T-cell (primary cell): ENCODE results near the gene MBD3L2B. TPM values are rescaled to one million over a fixed set of nuclear protein-coding genes. Genes with fewer than 3 reads are reported as not detected.

Source experiments
- ATAC-seq, 4 experiments: fragments of 200-7000 bp in 3 of 4; fragments of 150-1000 bp in 1 of 4; cut with Tn5 transposase; replicated peaks in 1 of 4; 1 replicate in 3 of 4; 2 replicates in 1 of 4; pipeline ENCODE4 v1.10.0; 2021; ENCODE audit warnings: moderate library complexity in 3 of 4, mild to moderate bottlenecking in 2 of 4, moderate number of reproducible peaks in 1 of 4
- CTCF ChIA-PET, 2 donors: fragments of 300-600 bp; sonication (Branson Sonifier 250); formaldehyde crosslinking; loops; one replicate each; lab custom pipeline; 2022; ENCODE audit warnings: antibody characterized with exemption in 2 of 2; lab: Charles Lee
- POLR2A ChIA-PET, 2 donors: fragments of 300-600 bp; sonication (Branson Sonifier 250); formaldehyde crosslinking; loops; one replicate each; lab custom pipeline; 2022; ENCODE audit warnings: antibody characterized with exemption in 2 of 2; lab: Charles Lee
- DNase-seq, 35 experiments: peaks; one replicate each; pipeline versions ENCODE4 v3.0.0 to v3.0.0-alpha.2; 2013 to 2023
- H3K27ac ChIP-seq: one replicate; pipeline ENCODE4 v1.5.1; 2013; ENCODE audit warnings: low read length
- H3K27me3 ChIP-seq, 2 experiments: replicated peaks in 1 of 2; 1 replicate in 1 of 2; 2 replicates in 1 of 2; pipeline versions ENCODE4 v1.6.1 to v1.7.0; 2013; ENCODE audit warnings: low read length in 1 of 2, mixed read lengths in 1 of 2; ENCODE audit not compliant: control insufficient read depth in 2 of 2, insufficient read depth in 2 of 2; ENCODE audit errors: extremely low read depth in 1 of 2
- H3K36me3 ChIP-seq, 2 donors: 1 replicate in 1 of 2; 2 replicates in 1 of 2; pipeline versions ENCODE4 v1.6.1 to v1.7.0; 2013; ENCODE audit warnings: low read length in 1 of 2; ENCODE audit not compliant: control insufficient read depth in 2 of 2, insufficient read depth in 1 of 2; ENCODE audit errors: extremely low read depth in 1 of 2
- H3K4me1 ChIP-seq, 2 experiments: 1 replicate in 1 of 2; 2 replicates in 1 of 2; pipeline versions ENCODE4 v1.6.1 to v1.7.0; 2013; ENCODE audit warnings: low read length in 2 of 2, mixed read lengths in 1 of 2; ENCODE audit not compliant: insufficient read depth in 2 of 2, control insufficient read depth in 1 of 2; ENCODE audit errors: extremely low read depth in 1 of 2
- H3K4me3 ChIP-seq, 2 donors: 1 replicate in 1 of 2; 2 replicates in 1 of 2; pipeline versions ENCODE4 v1.5.1 to v1.7.0; 2013; ENCODE audit warnings: mild to moderate bottlenecking in 2 of 2, low read length in 1 of 2, moderate library complexity in 1 of 2; ENCODE audit not compliant: control insufficient read depth in 1 of 2; ENCODE audit errors: extremely low read depth in 1 of 2
- H3K9me3 ChIP-seq: 2 replicates; pipeline ENCODE4 v1.7.0; 2013
- H3K27ac Mint-ChIP-seq, 2 donors: one replicate each; pipeline ENCODE4 v1.8.0; 2020 to 2021; ENCODE audit warnings: mild to moderate bottlenecking in 2 of 2, mixed read lengths in 2 of 2
- H3K27me3 Mint-ChIP-seq, 2 donors: one replicate each; pipeline ENCODE4 v1.8.0; 2021 to 2022; ENCODE audit warnings: mixed read lengths in 2 of 2
- H3K36me3 Mint-ChIP-seq: one replicate; pipeline ENCODE4 v1.8.0; 2021; ENCODE audit warnings: mixed read lengths
- H3K4me1 Mint-ChIP-seq, 3 donors: one replicate each; pipeline ENCODE4 v1.8.0; 2020 to 2022; ENCODE audit warnings: mixed read lengths in 3 of 3, mild to moderate bottlenecking in 1 of 3
- H3K4me3 Mint-ChIP-seq, 3 donors: one replicate each; pipeline ENCODE4 v1.8.0; 2020 to 2022; ENCODE audit warnings: mild to moderate bottlenecking in 3 of 3, mixed read lengths in 3 of 3, moderate library complexity in 3 of 3
- H3K9me3 Mint-ChIP-seq, 3 donors: one replicate each; pipeline ENCODE4 v1.8.0; 2020 to 2022; ENCODE audit warnings: mixed read lengths in 3 of 3
- WGBS: methylation state at CpG from one replicate; pipeline ENCODE4 v1.1.5; 2013; ENCODE audit warnings: missing lambda C conversion rate; ENCODE audit not compliant: insufficient coverage; 5-methylcytosine and 5-hydroxymethylcytosine counted together
- total RNA-seq, 35 experiments: library from RNA in 6 of 35; stranded (reverse) in 6 of 35; fragments of 120-200 nt in 1 of 35; gene quantifications; one replicate each; pipeline versions ENCODE4 v1.2.1 to v1.2.4 and lab custom pipeline; 2013 to 2026

Gene MBD3L2B
- total RNA-seq, 5 donors from 2014 or later (not counting 1 experiment from before 2014, with no cell fraction given): not detected

- ATAC-seq (no peak), DNase-seq (no peak)
- Mint-ChIP-seq H3K27me3 (no peaks in the 10 kb centered on the region), H3K4me1 (peaks cover 23 to 32% (median 30%) of the 10 kb centered on the region in 3 donors), H3K9me3 (peaks cover 6 to 9% (median 8%) of the 10 kb centered on the region in 3 donors), H3K36me3 (peaks cover 8% of the 10 kb centered on the region), H3K4me3 (peak overlapping the region; percentile 68 to 78 (median 75)), H3K27ac (peak overlapping the region; percentile 84 to 89)
- no peaks in the 10 kb centered on the region for H3K9me3 ChIP-seq
- ChIA-PET POLR2A (interaction anchor here in 1 of 2 donors (0.5 kb wide), 2 partner anchors 148 to 490 kb away, joined by 3 to 4 read pairs; no protein-coding TSS in a partner anchor), CTCF (no interaction called here)
- WGBS: no CpG with 5 or more reads among the region's 4 CpGs
- no peak overlapping the region for H3K27ac ChIP-seq
- peaks cover 0 to 13% of the 10 kb centered on the region in 2 experiments for H3K4me1 ChIP-seq
- H3K36me3 ChIP-seq: no peaks in the 10 kb centered on the region
- no peak overlapping the region for H3K4me3 ChIP-seq
- no peaks in the 10 kb centered on the region for H3K27me3 ChIP-seq
These were observed 24.4 kb downstream of the MBD3L2B start for GRCh38 chr19:6996810-6997209.

GRCh38 chr19:6995054-6995453 is 26.2 kb downstream of the MBD3L2B start:
- Histone ChIP-seq H3K4me1 (peaks cover 0 to 6% of the 10 kb centered on the region in 2 experiments), H3K36me3 (no peaks in the 10 kb centered on the region), H3K9me3 (no peaks in the 10 kb centered on the region), H3K4me3 (no peak overlapping the region), H3K27ac (no peak overlapping the region), H3K27me3 (no peaks in the 10 kb centered on the region)
- peaks cover 14 to 24% (median 19%) of the 10 kb centered on the region in 3 donors for H3K4me1 Mint-ChIP-seq
- no peak overlapping the region for H3K4me3 Mint-ChIP-seq
- DNase-seq (no peak), ATAC-seq (no peak)
- H3K27ac Mint-ChIP-seq: peak overlapping the region in 1 of 2 donors; percentile 6
- POLR2A ChIA-PET: interaction anchor here in 1 of 2 donors (0.5 kb wide), 1 partner anchor 181 kb away, joined by 3 read pairs; no protein-coding TSS in a partner anchor
- H3K27me3 Mint-ChIP-seq: no peaks in the 10 kb centered on the region
- peaks cover 8% of the 10 kb centered on the region for H3K36me3 Mint-ChIP-seq
- CTCF ChIA-PET: no interaction called here
- WGBS: 65% methylated on average over 1 of the region's 1 CpG
- peaks cover 6 to 9% (median 8%) of the 10 kb centered on the region in 3 donors for H3K9me3 Mint-ChIP-seq

- no peak overlapping the region for H3K4me3 ChIP-seq
- H3K27me3 Mint-ChIP-seq: no peaks in the 10 kb centered on the region
- H3K9me3 ChIP-seq: peaks cover 2% of the 10 kb centered on the region
- ChIA-PET CTCF (interaction anchor here in 1 of 2 donors (0.9 kb wide), 1 partner anchor 45 kb away, joined by 3 read pairs; no protein-coding TSS in a partner anchor), POLR2A (no interaction called here)
- no peaks in the 10 kb centered on the region for H3K4me1 Mint-ChIP-seq
- H3K36me3 ChIP-seq: no peaks in the 10 kb centered on the region
- ATAC-seq (no peak), DNase-seq (no peak)
- H3K27ac ChIP-seq: no peak overlapping the region
- H3K36me3 Mint-ChIP-seq: peaks cover 36% of the 10 kb centered on the region
- no peaks in the 10 kb centered on the region for H3K4me1 ChIP-seq
- H3K4me3 Mint-ChIP-seq: no peak overlapping the region
- H3K27ac Mint-ChIP-seq: no peak overlapping the region
- WGBS: 50% methylated on average over 2 of the region's 3 CpGs
- H3K27me3 ChIP-seq: no peaks in the 10 kb centered on the region
- H3K9me3 Mint-ChIP-seq: peaks cover 1 to 27% (median 16%) of the 10 kb centered on the region in 3 donors
These were observed 33.0 kb downstream of the MBD3L2B start for GRCh38 chr19:6988257-6988656.

- Histone ChIP-seq H3K27ac (no peak overlapping the region), H3K27me3 (no peaks in the 10 kb centered on the region), H3K4me3 (no peak overlapping the region), H3K36me3 (no peaks in the 10 kb centered on the region), H3K4me1 (no peaks in the 10 kb centered on the region), H3K9me3 (peaks cover 2% of the 10 kb centered on the region)
- ChIA-PET CTCF (interaction anchor here in 1 of 2 donors (0.9 kb wide), 1 partner anchor 45 kb away, joined by 3 read pairs; no protein-coding TSS in a partner anchor), POLR2A (no interaction called here)
- peaks cover 39% of the 10 kb centered on the region for H3K36me3 Mint-ChIP-seq
- 21% methylated on average over 3 of the region's 4 CpGs for WGBS
- ATAC-seq (no peak), DNase-seq (no peak)
- no peak overlapping the region for H3K4me3 Mint-ChIP-seq
- H3K9me3 Mint-ChIP-seq: peaks cover 3 to 30% (median 16%) of the 10 kb centered on the region in 3 donors
- no peaks in the 10 kb centered on the region for H3K27me3 Mint-ChIP-seq
- H3K27ac Mint-ChIP-seq: no peak overlapping the region
- no peaks in the 10 kb centered on the region for H3K4me1 Mint-ChIP-seq
These were observed 33.4 kb downstream of the MBD3L2B start for GRCh38 chr19:6987850-6988249.

GRCh38 chr19:6983448-6983847 is 37.8 kb downstream of the MBD3L2B start:
- Histone ChIP-seq H3K27me3 (no peaks in the 10 kb centered on the region), H3K27ac (no peak overlapping the region), H3K4me3 (no peak overlapping the region), H3K4me1 (no peaks in the 10 kb centered on the region), H3K36me3 (no peaks in the 10 kb centered on the region), H3K9me3 (peaks cover 2% of the 10 kb centered on the region)
- Mint-ChIP-seq H3K4me1 (peaks cover 0 to 2% (median 0%) of the 10 kb centered on the region in 3 donors), H3K27ac (no peak overlapping the region), H3K4me3 (no peak overlapping the region), H3K27me3 (no peaks in the 10 kb centered on the region), H3K36me3 (peaks cover 53% of the 10 kb centered on the region), H3K9me3 (peaks cover 3 to 30% (median 16%) of the 10 kb centered on the region in 3 donors)
- POLR2A ChIA-PET: interaction anchor here in 1 of 2 donors (0.6 kb wide), 1 partner anchor 514 kb away, joined by 7 read pairs; a partner anchor contains a TSS
- CTCF ChIA-PET: no interaction called here
- DNase-seq (no peak), ATAC-seq (no peak)

- Mint-ChIP-seq H3K27me3 (no peaks in the 10 kb centered on the region), H3K36me3 (peaks cover 43% of the 10 kb centered on the region)
- CTCF ChIA-PET: no interaction called here
These were observed 41.8 kb downstream of the MBD3L2B start for GRCh38 chr19:6979399-6979798.

More at GRCh38 chr19:6979399-6979798, 41.8 kb downstream of the MBD3L2B start:
- WGBS: no CpG with 5 or more reads among the region's 3 CpGs
- no peak overlapping the region for H3K4me3 ChIP-seq
- no peaks in the 10 kb centered on the region for H3K9me3 ChIP-seq
- no peak for DNase-seq
- Mint-ChIP-seq H3K4me1 (peaks cover 0 to 2% (median 0%) of the 10 kb centered on the region in 3 donors), H3K9me3 (peaks cover 3 to 26% (median 8%) of the 10 kb centered on the region in 3 donors), H3K27ac (no peak overlapping the region), H3K4me3 (no peak overlapping the region)
- no peaks in the 10 kb centered on the region for H3K4me1 ChIP-seq
- H3K36me3 ChIP-seq: peaks cover 0 to 7% of the 10 kb centered on the region in 2 donors
- H3K27ac ChIP-seq: no peak overlapping the region
- no peaks in the 10 kb centered on the region for H3K27me3 ChIP-seq
- ATAC-seq: no peak
- POLR2A ChIA-PET: interaction anchor here in 1 of 2 donors (0.6 kb wide), 1 partner anchor 218 kb away, joined by 3 read pairs; no protein-coding TSS in a partner anchor
